ENCODE data around the gene TOX2. TPM values are rescaled to one million over a fixed set of nuclear protein-coding genes. Genes with fewer than 3 reads are reported as not detected.

TOX2 gene
- total RNA-seq, 1 experiment from 2014 or later, result not detected

DNA sequence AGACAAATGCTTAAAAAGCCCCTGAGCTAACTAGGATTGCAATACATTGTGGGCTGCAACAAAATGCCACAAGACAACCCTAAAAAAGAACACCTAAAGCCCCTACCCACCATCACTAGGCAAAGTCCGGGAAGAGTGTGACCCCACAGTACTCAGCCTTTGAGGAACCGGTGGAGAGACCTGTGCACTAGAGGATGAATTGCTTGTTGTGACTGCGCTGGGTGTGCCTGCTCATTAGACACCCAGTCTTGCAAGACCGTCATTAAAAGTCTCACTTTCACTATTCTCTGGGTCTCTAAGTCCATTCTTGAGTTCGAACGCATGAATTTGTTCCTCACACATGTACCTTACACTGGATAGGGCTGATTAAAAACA is 183.6 kb downstream of the TOX2 start:
- no peak for TF ChIP-seq CTCF (IDR thresholded peaks at IDR 0.05; ENCODE audit: unreplicated experiment)
- BruUV-seq (replicated peaks), result no TSS peak
- Mint-ChIP-seq H3K4me3 (ENCODE audit: low read depth, unreplicated experiment) (no peak overlapping the region), H3K27ac (ENCODE audit: unreplicated experiment) (no peak overlapping the region), H3K27me3 (ENCODE audit: unreplicated experiment) (peaks cover 46% of the 10 kb centered on the region), H3K4me1 (ENCODE audit: low read depth, unreplicated experiment) (peaks cover 10% of the 10 kb centered on the region), H3K36me3 (ENCODE audit: insufficient read depth, unreplicated experiment) (no peaks in the 10 kb centered on the region), H3K9me3 (ENCODE audit: low read depth, unreplicated experiment) (no peaks in the 10 kb centered on the region)
- DNase-seq, result no peak
- CTCF ChIA-PET, result no interaction called here
- intact Hi-C loops (cut with micrococcal nuclease; ENCODE audit: unreplicated experiment), result no loop called here

DNA sequence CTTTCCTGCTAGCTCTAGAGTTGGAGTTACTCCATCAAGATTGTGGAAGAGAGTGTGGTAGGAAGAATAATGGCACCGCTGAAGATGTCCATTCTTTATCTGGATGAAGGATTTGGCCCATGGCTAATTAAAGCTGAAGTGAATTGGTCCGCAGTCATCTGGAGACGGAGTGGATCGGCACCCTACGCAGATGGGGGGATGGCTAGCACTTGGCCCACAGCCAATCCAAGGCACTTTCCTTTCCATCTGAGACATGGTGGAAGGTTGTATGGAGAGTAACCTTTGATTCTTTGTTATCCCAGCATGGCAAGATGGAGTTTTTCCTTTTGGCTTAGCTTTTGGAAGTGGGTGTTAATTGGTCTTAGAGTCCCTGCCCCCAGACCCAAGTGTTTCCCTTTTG is 184.0 kb downstream of the TOX2 start:
- TF ChIP-seq CTCF (IDR thresholded peaks at IDR 0.05; ENCODE audit: unreplicated experiment), result no peak
- BruUV-seq (replicated peaks), result no TSS peak
- intact Hi-C loops (cut with micrococcal nuclease; ENCODE audit: unreplicated experiment), result no loop called here
- Mint-ChIP-seq H3K36me3 (ENCODE audit: insufficient read depth, unreplicated experiment) (no peaks in the 10 kb centered on the region), H3K4me3 (ENCODE audit: low read depth, unreplicated experiment) (no peak overlapping the region), H3K9me3 (ENCODE audit: low read depth, unreplicated experiment) (no peaks in the 10 kb centered on the region), H3K4me1 (ENCODE audit: low read depth, unreplicated experiment) (peaks cover 10% of the 10 kb centered on the region), H3K27me3 (ENCODE audit: unreplicated experiment) (peaks cover 46% of the 10 kb centered on the region), H3K27ac (ENCODE audit: unreplicated experiment) (no peak overlapping the region)
- CTCF ChIA-PET, result no interaction called here
- DNase-seq, result no peak

GRCh38 chr20:44099832-44100231 is 185.2 kb downstream of the TOX2 start:
- Mint-ChIP-seq H3K4me1 (ENCODE audit: low read depth, unreplicated experiment) (peaks cover 10% of the 10 kb centered on the region), H3K27me3 (ENCODE audit: unreplicated experiment) (peaks cover 54% of the 10 kb centered on the region), H3K4me3 (ENCODE audit: low read depth, unreplicated experiment) (no peak overlapping the region), H3K36me3 (ENCODE audit: insufficient read depth, unreplicated experiment) (no peaks in the 10 kb centered on the region), H3K27ac (ENCODE audit: unreplicated experiment) (no peak overlapping the region), H3K9me3 (ENCODE audit: low read depth, unreplicated experiment) (no peaks in the 10 kb centered on the region)
- no TSS peak for BruUV-seq (replicated peaks)
- no peak for TF ChIP-seq CTCF (IDR thresholded peaks at IDR 0.05; ENCODE audit: unreplicated experiment)
- DNase-seq, result no peak
- intact Hi-C loops (cut with micrococcal nuclease; ENCODE audit: unreplicated experiment), result no loop called here
- CTCF ChIA-PET, result interaction anchor here (0.6 to 1.3 kb wide), 3 partner anchors 12 to 17 kb away, joined by 4 read pairs; no protein-coding TSS in a partner anchor

DNA sequence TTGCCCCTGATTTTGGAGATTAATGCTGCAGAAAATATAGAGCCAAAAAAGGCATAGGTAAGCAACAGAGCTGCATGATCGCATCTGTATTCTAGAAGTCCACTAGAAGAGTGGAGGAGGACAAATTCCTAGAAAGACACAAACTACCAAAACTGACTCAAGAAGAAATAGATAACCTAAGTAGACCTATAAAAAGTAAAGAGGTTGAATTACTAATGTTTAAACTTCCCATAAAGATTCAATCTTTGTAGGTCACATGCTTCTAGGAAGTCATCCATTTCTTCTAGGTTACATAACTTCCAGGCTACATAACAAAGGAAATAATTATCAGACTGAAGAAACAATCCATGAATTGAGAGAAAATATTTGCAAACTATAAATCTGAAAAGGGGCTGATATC is 187.9 kb downstream of the TOX2 start:
- no TSS peak for BruUV-seq (replicated peaks)

More for the DNA sequence above, 187.9 kb downstream of the TOX2 start:
- no peak for DNase-seq
- Mint-ChIP-seq H3K4me1 (ENCODE audit: low read depth, unreplicated experiment) (peaks cover 5% of the 10 kb centered on the region), H3K27me3 (ENCODE audit: unreplicated experiment) (peaks cover 81% of the 10 kb centered on the region), H3K36me3 (ENCODE audit: insufficient read depth, unreplicated experiment) (no peaks in the 10 kb centered on the region), H3K9me3 (ENCODE audit: low read depth, unreplicated experiment) (peaks cover 4% of the 10 kb centered on the region), H3K4me3 (ENCODE audit: low read depth, unreplicated experiment) (no peak overlapping the region), H3K27ac (ENCODE audit: unreplicated experiment) (no peak overlapping the region)
- CTCF ChIA-PET, result no interaction called here
- intact Hi-C loops (cut with micrococcal nuclease; ENCODE audit: unreplicated experiment), result no loop called here
- TF ChIP-seq CTCF (IDR thresholded peaks at IDR 0.05; ENCODE audit: unreplicated experiment), result no peak
